HG02623 (cell line): ENCODE data around the gene SCUBE1.
"Not testable (repeated sequence)": the region's sequence is repeated elsewhere in the genome, so short reads cannot be mapped to it uniquely, and the experiment has no call there.

ENCODE experiments used
- ATAC-seq: cut with Tn5 transposase; IDR thresholded peaks from one replicate; pipeline ENCODE4 v1.9.1; 2021; ENCODE audit warnings: moderate library complexity; ENCODE audit not compliant: unreplicated experiment

The SCUBE1 gene

GRCh38 chr22:43360576-43360975 lies 17.4 kb upstream of the SCUBE1 start:
- ATAC-seq: no peak

- no peak for ATAC-seq
Measured at GRCh38 chr22:43356881-43357280, 13.7 kb upstream of the SCUBE1 start.

DNA sequence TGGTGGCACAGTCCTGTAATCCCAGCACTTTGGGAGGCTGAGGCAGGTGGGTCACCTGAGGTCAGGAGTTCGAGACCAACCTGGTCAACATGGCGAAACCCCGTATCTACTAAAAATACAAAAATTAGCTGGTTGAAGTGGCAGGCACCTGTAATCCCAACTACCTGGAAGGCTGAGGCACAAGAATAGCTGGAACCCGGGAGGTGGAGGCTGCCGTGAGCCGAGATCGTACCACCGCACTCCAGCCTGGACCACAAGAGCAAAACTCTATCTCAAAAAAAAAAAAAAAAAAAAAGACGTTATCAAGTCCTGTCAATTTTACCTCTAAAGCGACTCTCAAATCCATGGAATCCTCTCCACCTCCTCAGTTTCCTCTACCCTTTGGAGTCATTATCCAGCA lies 12.5 kb upstream of the SCUBE1 start:
- ATAC-seq: not testable (repeated sequence)

GRCh38 chr22:43351966-43352345 lies 8.8 kb upstream of the SCUBE1 start:
- ATAC-seq: no peak

DNA sequence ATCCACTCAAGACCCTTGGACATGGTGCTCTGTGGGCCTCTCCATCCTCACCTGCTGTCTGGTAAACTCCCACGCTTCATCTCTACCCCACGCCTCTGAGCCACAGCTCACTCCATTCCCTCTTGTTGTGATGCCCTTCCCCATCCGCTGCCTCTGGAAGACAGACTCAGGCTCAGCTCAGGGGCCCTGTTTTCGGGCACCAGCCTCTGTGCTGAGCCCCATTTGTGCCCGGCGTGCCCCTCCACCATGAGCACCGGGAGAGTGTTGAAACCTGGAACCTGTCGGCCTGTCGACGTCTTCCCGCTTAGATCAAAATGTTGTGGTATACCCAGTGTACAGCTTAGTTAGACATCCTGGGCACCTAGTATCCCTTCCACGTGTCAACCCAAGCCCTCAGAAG lies 6.5 kb upstream of the SCUBE1 start:
- no peak for ATAC-seq

DNA sequence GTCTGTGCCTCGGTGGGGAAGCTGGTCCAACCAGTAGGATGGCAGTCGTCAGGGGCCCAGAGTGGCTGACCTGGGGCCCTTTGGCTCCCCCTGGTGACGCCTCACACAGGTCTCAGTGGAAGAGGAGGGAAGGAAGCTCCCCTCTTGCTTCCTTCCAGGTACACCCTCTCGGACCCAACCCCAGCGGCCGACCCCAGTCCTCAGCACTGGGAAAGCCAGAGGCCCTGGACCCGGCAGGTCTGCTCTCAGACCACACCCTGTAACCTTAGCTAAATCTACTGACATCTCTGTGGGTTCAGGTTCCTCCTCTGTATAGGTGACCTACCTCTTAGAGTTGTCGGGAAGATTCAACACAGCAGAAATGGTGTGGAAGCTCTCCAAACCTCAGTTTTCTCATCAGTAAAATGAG lies 3.4 kb upstream of the SCUBE1 start:
- no peak for ATAC-seq

GRCh38 chr22:43345761-43346301 lies 2.7 kb upstream of the SCUBE1 start:
- no peak for ATAC-seq

GRCh38 chr22:43345356-43345755 lies 2.2 kb upstream of the SCUBE1 start:
- no peak for ATAC-seq

DNA sequence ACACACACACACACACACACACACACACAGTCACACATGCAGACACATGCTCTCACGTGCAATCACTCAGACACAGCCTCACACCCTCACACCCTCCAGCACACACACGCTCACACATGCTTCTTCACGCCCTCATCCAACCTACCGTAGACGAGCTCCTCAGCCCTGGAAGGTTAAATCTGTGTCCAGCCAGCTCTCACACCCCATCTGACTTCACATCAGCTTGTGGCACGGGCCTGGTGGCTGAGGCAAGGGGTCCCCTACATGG lies 1.3 kb upstream of the SCUBE1 start:
- ATAC-seq: no peak

DNA sequence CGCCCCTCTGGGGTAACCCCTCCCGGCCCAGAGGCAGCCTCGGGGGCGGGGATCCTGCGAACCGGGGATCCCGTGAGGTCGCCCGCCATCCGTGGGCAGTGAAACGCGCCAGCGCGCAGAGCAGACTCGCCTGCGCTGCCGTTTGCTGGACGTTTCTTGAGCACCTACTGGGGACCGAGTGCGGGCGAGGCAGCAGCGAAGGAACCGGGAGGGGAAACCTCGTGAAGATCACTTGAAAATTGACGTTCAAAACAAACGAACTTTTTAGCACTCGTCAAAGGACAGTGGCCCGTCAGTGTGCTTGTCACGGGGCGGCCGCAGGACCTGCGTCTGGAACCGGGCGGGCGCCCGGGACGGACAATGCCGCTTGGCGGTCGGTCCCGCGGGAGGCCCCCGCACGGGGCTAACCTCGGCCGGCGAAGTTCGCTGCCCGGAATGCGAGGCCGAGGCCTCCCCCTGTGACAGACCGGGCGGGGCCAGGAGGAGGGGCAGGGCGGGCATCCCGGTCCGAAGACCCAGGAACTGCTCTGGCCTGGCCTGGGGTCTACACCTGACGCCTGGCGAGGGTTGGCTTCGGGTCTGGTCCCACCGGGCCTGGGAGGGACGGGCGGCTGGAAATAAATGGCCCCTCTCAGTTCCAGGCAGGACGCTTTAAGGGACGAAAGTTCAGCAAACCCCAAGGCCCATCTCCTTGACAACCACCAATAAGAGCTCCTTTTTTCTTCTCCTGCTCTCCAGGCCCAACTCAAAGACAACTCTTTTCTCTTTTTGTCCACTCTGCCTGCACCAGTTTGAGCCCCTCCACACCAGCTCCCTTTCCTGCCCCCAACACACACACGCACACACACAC lies 723 bp upstream of the SCUBE1 start:
- ATAC-seq: no peak

DNA sequence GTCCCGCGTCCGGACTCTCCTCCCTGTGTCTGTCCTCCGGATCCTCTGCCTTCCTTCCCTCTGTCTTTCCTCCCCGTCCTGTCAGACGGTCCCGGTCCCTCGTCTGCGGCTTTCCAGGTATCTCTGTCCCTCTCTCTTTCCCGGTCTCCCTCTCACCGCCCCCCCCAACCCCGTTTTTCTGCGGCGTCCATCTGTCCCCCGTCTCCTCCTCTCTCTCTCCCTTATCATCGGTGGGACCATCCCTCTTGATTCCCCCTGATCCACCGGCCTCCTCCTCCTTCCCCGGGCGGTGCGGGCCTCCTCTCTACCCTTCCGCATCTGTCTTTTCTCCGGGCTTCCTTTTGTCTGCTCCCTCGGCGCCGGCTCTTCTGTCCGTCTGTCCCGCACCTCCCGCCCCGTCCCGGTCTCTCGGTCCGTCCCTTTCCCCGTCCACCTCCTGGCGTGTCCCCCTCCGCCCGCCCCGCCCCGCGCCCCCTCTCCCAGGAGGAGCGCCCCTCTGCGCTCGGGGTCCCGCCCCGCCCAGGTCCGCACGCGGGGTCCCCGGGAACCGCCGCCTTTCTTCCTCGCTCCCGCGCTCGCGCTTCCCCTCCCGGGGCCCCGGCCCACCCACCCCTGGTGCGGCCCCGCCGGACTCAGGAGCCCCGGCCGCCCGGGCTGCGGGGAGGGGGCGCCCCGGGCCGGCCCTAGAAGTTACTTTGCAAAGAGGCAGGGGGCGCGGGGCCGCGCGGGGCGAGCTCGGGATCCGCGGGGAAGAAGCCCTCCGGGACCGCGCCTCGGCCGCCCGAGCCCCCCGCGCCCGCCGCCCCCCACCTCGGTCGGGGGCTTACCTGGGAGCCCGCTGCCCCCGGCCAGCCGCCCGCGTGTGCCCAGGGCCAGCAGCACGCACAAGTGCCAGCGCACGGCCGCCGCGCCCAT lies 568 bp downstream of the SCUBE1 start:
- ATAC-seq: no peak

- ATAC-seq: no peak
Measured at GRCh38 chr22:43341565-43341964, 1.6 kb downstream of the SCUBE1 start.

GRCh38 chr22:43338766-43339345 lies 4.3 kb downstream of the SCUBE1 start:
- ATAC-seq: no peak

GRCh38 chr22:43337946-43338345 lies 5.2 kb downstream of the SCUBE1 start:
- ATAC-seq: no peak

DNA sequence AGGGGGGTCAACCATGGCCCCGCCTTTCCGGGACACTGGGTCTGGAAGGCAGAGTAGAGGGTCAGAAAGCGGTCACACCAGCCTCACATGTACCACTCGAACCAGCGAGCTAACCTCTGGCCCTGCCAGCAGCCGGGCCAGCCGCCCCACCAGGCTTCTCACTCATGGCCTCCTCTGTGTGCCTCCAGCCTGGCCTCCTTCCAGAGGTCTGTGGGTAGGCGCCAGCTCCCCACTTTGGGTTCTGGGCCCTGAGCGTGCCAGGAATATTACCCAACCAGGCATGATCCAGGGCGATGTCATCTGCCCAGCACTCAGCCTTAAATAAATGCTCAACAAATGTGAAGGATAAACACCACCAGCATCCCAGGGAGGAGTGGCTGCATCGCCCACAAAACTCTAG lies 5.8 kb downstream of the SCUBE1 start:
- no peak for ATAC-seq

DNA sequence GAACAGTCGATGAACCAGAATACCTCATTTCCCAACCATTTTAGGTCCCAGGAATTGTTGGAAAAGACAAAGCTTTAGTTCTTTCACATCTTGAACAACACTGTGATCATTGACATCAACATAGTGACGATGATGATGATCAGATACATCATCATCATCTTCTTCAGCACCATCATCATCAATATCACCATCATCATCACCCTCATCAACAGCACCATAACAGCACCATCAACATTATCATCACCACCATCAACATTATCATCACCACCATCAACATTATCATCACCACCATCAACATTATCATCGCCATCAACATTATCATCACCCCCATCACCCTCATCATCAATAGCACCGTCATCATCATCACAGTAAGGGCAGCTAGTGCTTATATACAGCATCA lies 8.8 kb downstream of the SCUBE1 start:
- ATAC-seq: no peak

GRCh38 chr22:43333978-43334377 lies 9.2 kb downstream of the SCUBE1 start:
- no peak for ATAC-seq

- no peak for ATAC-seq
Measured at GRCh38 chr22:43333156-43333555, 10.0 kb downstream of the SCUBE1 start.

- ATAC-seq: no peak
Measured at GRCh38 chr22:43331698-43332097, 11.5 kb downstream of the SCUBE1 start.

DNA sequence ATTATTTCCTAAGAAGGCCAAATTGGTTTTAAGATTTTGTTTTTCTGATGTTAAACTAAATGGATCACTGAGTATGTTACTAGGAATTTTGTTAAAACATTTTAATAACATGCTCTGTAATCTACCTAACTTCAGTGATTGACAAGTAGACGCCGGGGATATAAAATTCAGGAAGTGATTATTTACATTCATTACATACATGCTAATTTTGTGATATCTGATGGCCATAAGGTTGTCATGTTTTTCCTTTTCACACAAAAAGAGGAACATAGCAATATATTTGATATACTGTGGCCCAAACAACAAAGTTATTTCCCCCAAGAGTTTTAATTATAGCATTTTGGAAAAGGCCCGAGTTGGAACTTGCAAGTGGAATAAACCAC lies 12.1 kb downstream of the SCUBE1 start:
- ATAC-seq: no peak

- ATAC-seq: no peak
Measured at GRCh38 chr22:43330178-43331068, 12.7 kb downstream of the SCUBE1 start.
